Liver (tissue), 9 donors: ENCODE measurements around the gene GRM2. TPM values are rescaled to one million over a fixed set of nuclear protein-coding genes. Genes with fewer than 3 reads are reported as not detected.

Experiments
- DNase-seq: peaks from one replicate; pipeline ENCODE4 v3.0.0-alpha.2; 2017; ENCODE audit warnings: low spot score
- H3K27ac ChIP-seq, 2 donors: one replicate each; pipeline ENCODE4 v1.7.0; 2013; ENCODE audit warnings: inconsistent platforms in 2 of 2, low read length in 2 of 2, control low read depth in 1 of 2, low read depth in 1 of 2, mild to moderate bottlenecking in 1 of 2
- H3K27me3 ChIP-seq, 4 donors: one replicate each; pipeline versions ENCODE4 v1.6.1 to v1.7.0; 2013; ENCODE audit warnings: low read length in 3 of 4, inconsistent platforms in 1 of 4, mild to moderate bottlenecking in 1 of 4, moderate library complexity in 1 of 4; ENCODE audit not compliant: control insufficient read depth in 4 of 4, insufficient read depth in 4 of 4
- H3K36me3 ChIP-seq, 4 donors: one replicate each; pipeline versions ENCODE4 v1.6.1 to v1.7.0; 2013; ENCODE audit warnings: low read length in 3 of 4, mild to moderate bottlenecking in 3 of 4, low read depth in 1 of 4, moderate library complexity in 1 of 4; ENCODE audit not compliant: control insufficient read depth in 4 of 4, insufficient read depth in 3 of 4
- H3K4me1 ChIP-seq, 4 donors: one replicate each; pipeline versions ENCODE4 v1.6.1 to v1.7.0; 2013; ENCODE audit warnings: low read length in 3 of 4, mild to moderate bottlenecking in 3 of 4, moderate library complexity in 1 of 4; ENCODE audit not compliant: control insufficient read depth in 4 of 4, insufficient read depth in 4 of 4
- H3K4me3 ChIP-seq, 3 donors: one replicate each; pipeline versions ENCODE4 v1.6.1 to v1.7.0; 2013; ENCODE audit warnings: low read length in 3 of 3, control low read depth in 1 of 3, low read depth in 1 of 3, mild to moderate bottlenecking in 1 of 3
- H3K9ac ChIP-seq, 2 donors: one replicate each; pipeline ENCODE4 v1.7.0; 2013; ENCODE audit warnings: low read length in 2 of 2, mild to moderate bottlenecking in 2 of 2, moderate library complexity in 2 of 2, control low read depth in 1 of 2, low read depth in 1 of 2
- H3K9me3 ChIP-seq, 4 donors: one replicate each; pipeline versions ENCODE4 v1.6.1 to v1.7.0; 2013; ENCODE audit warnings: low read length in 3 of 4; ENCODE audit not compliant: control insufficient read depth in 4 of 4
- ATF3 ChIP-seq: IDR thresholded peaks from 2 replicates; pipeline ENCODE4 v1.6.1; 2016; ENCODE audit warnings: antibody characterized with exemption
- EGR1 ChIP-seq, 2 donors: IDR thresholded peaks; 2 replicates each; pipeline ENCODE4 v1.6.1; 2016 to 2018; ENCODE audit warnings: antibody characterized with exemption in 2 of 2, low read depth in 2 of 2
- FOXA1 ChIP-seq: IDR thresholded peaks from 2 replicates; pipeline ENCODE4 v1.6.1; 2016; ENCODE audit warnings: antibody characterized with exemption
- FOXA2 ChIP-seq: IDR thresholded peaks from 2 replicates; pipeline ENCODE4 v1.6.1; 2016; ENCODE audit warnings: antibody characterized with exemption
- GABPA ChIP-seq, 2 donors: IDR thresholded peaks in 1 of 2; conservative IDR thresholded peaks in 1 of 2; 2 replicates each; pipeline ENCODE4 v1.6.1; 2016; ENCODE audit warnings: antibody characterized with exemption in 2 of 2, mild to moderate bottlenecking in 1 of 2, moderate library complexity in 1 of 2
- HNF4A ChIP-seq, 2 donors: conservative IDR thresholded peaks; 2 replicates each; pipeline ENCODE4 v1.6.1; 2016; ENCODE audit warnings: antibody characterized with exemption in 2 of 2, mild to moderate bottlenecking in 2 of 2
- HNF4G ChIP-seq: IDR thresholded peaks from 2 replicates; pipeline ENCODE4 v1.6.1; 2016; ENCODE audit warnings: antibody characterized with exemption
- JUND ChIP-seq, 2 donors: IDR thresholded peaks; 2 replicates each; pipeline ENCODE4 v1.6.1; 2016; ENCODE audit warnings: antibody characterized with exemption in 2 of 2
- NR2F2 ChIP-seq: IDR thresholded peaks from 2 replicates; pipeline ENCODE4 v1.6.1; 2016; ENCODE audit warnings: antibody characterized with exemption
- RAD21 ChIP-seq, 2 donors: IDR thresholded peaks; 2 replicates each; pipeline ENCODE4 v1.6.1; 2016; ENCODE audit warnings: antibody characterized with exemption in 2 of 2, mild to moderate bottlenecking in 2 of 2
- RXRA ChIP-seq, 2 donors: IDR thresholded peaks; 2 replicates each; pipeline ENCODE4 v1.6.1; 2017 to 2018; ENCODE audit warnings: antibody characterized with exemption in 2 of 2, mild to moderate bottlenecking in 1 of 2
- SP1 ChIP-seq: IDR thresholded peaks from 2 replicates; pipeline ENCODE4 v1.6.1; 2018; ENCODE audit warnings: antibody characterized with exemption, mild to moderate bottlenecking
- TAF1 ChIP-seq: conservative IDR thresholded peaks from 2 replicates; pipeline ENCODE4 v1.6.1; 2016; ENCODE audit warnings: antibody characterized with exemption, mild to moderate bottlenecking
- YY1 ChIP-seq: IDR thresholded peaks from 2 replicates; pipeline ENCODE4 v1.6.1; 2016; ENCODE audit warnings: antibody characterized with exemption, mild to moderate bottlenecking
- WGBS: extraction: QIAGEN DNeasy Blood & Tissue Kit; methylation state at CpG from one replicate; pipeline ENCODE4 v1.1.7; 2013; 5-methylcytosine and 5-hydroxymethylcytosine counted together
- polyA plus RNA-seq, 2 donors: library from polyadenylated mRNA; stranded (reverse) in 1 of 2; unstranded in 1 of 2; fragments of 200-250 nt in 1 of 2; fragments of >200 nt in 1 of 2; fragmentation: Nextera tagmentation in 1 of 2; extraction: Ambion mirVana in 1 of 2; gene quantifications; one replicate each; pipeline versions ENCODE4 v1.2.1 to v1.2.3, GENCODE V29; 2013 to 2015
- total RNA-seq, 2 donors: library from RNA; depleted of rRNA; stranded (reverse); fragments of >200 nt; gene quantifications; one replicate each; pipeline ENCODE4 v1.2.3, GENCODE V29; 2014
- TF ChIP-seq, protein P1 (sequence below): IDR thresholded peaks from 2 replicates; pipeline ENCODE4 v1.6.1; 2016; ENCODE audit warnings: antibody characterized with exemption
- TF ChIP-seq, protein P2 (sequence below): IDR thresholded peaks from 2 replicates; pipeline ENCODE4 v1.6.1; 2016; ENCODE audit warnings: antibody characterized with exemption, mild to moderate bottlenecking
- TF ChIP-seq, protein P3 (sequence below): fragments of 150-350 bp; IDR thresholded peaks from 2 replicates; pipeline ENCODE4 v1.5.1; 2017; ENCODE audit warnings: improper control_type of control experiment, low read depth, low read length; ENCODE audit not compliant: missing input control
- TF ChIP-seq, protein P4 (sequence below): IDR thresholded peaks from 2 replicates; pipeline ENCODE4 v1.6.1; 2016; ENCODE audit warnings: antibody characterized with exemption
- donor health status: healthy.
- donor health status: healthy.
- donor health status: healthy.
- donor health status: healthy.
- donor health status: healthy.

The GRM2 gene
- total and polyA plus RNA-seq, 4 donors: 0.02 to 0.08 TPM; not detected in 2

DNA sequence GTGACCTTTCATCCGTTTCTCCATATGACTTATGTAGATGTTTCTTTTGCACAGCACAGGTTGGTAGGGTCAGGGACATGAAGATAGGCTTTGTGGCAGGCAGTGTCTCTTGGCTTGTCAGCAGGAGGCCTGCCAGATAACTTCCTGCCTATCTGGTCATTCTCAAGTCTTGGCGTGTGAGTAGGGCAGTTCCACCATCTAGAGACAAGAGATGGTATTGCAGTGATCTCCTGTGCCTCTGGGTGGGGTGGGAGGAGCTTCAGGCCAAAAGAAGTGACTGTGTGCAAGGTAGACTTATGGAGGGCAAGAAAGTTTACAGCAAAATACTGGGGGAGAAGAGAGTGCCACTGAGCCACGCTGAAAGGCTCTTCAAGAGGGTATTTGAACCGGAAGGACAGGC, 24.8 kb upstream of the GRM2 start:
- Histone ChIP-seq H3K9ac (peak overlapping the region in 1 of 2 donors; percentile 9), H3K27ac (no peak overlapping the region), H3K36me3 (peaks cover 2 to 32% (median 10%) of the 10 kb centered on the region in 4 donors), H3K9me3 (no peaks in the 10 kb centered on the region), H3K4me1 (peaks cover 4 to 18% (median 15%) of the 10 kb centered on the region in 4 donors), H3K27me3 (no peaks in the 10 kb centered on the region), H3K4me3 (no peak overlapping the region)
- peak; percentile 72 for DNase-seq
- TF ChIP-seq, protein P1, sequence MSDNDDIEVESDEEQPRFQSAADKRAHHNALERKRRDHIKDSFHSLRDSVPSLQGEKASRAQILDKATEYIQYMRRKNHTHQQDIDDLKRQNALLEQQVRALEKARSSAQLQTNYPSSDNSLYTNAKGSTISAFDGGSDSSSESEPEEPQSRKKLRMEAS: no peak
- TF ChIP-seq SP1 (no peak), NR2F2 (peak; percentile 40), YY1 (no peak), HNF4A (conservative IDR thresholded peaks at IDR 0.05) (peak in 1 of 2 donors; percentile 15), GABPA (IDR thresholded peaks at IDR 0.05 in 1 of 2, conservative IDR thresholded peaks at IDR 0.05 in 1 of 2) (no peak), JUND (IDR thresholded peaks at IDR 0.05) (no peak), FOXA1 (no peak), HNF4G (no peak), ATF3 (no peak), FOXA2 (no peak), RAD21 (IDR thresholded peaks at IDR 0.05) (peak; percentile 98 to 99), RXRA (IDR thresholded peaks at IDR 0.05) (peak in 1 of 2 donors; percentile 26), TAF1 (no peak), EGR1 (IDR thresholded peaks at IDR 0.05; ENCODE audit: low read depth in 2 of 2) (no peak)
- TF ChIP-seq, protein P2, sequence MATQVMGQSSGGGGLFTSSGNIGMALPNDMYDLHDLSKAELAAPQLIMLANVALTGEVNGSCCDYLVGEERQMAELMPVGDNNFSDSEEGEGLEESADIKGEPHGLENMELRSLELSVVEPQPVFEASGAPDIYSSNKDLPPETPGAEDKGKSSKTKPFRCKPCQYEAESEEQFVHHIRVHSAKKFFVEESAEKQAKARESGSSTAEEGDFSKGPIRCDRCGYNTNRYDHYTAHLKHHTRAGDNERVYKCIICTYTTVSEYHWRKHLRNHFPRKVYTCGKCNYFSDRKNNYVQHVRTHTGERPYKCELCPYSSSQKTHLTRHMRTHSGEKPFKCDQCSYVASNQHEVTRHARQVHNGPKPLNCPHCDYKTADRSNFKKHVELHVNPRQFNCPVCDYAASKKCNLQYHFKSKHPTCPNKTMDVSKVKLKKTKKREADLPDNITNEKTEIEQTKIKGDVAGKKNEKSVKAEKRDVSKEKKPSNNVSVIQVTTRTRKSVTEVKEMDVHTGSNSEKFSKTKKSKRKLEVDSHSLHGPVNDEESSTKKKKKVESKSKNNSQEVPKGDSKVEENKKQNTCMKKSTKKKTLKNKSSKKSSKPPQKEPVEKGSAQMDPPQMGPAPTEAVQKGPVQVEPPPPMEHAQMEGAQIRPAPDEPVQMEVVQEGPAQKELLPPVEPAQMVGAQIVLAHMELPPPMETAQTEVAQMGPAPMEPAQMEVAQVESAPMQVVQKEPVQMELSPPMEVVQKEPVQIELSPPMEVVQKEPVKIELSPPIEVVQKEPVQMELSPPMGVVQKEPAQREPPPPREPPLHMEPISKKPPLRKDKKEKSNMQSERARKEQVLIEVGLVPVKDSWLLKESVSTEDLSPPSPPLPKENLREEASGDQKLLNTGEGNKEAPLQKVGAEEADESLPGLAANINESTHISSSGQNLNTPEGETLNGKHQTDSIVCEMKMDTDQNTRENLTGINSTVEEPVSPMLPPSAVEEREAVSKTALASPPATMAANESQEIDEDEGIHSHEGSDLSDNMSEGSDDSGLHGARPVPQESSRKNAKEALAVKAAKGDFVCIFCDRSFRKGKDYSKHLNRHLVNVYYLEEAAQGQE: no peak
- TF ChIP-seq, protein P3, sequence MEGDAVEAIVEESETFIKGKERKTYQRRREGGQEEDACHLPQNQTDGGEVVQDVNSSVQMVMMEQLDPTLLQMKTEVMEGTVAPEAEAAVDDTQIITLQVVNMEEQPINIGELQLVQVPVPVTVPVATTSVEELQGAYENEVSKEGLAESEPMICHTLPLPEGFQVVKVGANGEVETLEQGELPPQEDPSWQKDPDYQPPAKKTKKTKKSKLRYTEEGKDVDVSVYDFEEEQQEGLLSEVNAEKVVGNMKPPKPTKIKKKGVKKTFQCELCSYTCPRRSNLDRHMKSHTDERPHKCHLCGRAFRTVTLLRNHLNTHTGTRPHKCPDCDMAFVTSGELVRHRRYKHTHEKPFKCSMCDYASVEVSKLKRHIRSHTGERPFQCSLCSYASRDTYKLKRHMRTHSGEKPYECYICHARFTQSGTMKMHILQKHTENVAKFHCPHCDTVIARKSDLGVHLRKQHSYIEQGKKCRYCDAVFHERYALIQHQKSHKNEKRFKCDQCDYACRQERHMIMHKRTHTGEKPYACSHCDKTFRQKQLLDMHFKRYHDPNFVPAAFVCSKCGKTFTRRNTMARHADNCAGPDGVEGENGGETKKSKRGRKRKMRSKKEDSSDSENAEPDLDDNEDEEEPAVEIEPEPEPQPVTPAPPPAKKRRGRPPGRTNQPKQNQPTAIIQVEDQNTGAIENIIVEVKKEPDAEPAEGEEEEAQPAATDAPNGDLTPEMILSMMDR: peak; percentile 95
- TF ChIP-seq, protein P4, sequence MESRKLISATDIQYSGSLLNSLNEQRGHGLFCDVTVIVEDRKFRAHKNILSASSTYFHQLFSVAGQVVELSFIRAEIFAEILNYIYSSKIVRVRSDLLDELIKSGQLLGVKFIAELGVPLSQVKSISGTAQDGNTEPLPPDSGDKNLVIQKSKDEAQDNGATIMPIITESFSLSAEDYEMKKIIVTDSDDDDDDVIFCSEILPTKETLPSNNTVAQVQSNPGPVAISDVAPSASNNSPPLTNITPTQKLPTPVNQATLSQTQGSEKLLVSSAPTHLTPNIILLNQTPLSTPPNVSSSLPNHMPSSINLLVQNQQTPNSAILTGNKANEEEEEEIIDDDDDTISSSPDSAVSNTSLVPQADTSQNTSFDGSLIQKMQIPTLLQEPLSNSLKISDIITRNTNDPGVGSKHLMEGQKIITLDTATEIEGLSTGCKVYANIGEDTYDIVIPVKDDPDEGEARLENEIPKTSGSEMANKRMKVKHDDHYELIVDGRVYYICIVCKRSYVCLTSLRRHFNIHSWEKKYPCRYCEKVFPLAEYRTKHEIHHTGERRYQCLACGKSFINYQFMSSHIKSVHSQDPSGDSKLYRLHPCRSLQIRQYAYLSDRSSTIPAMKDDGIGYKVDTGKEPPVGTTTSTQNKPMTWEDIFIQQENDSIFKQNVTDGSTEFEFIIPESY: no peak
- WGBS: 23% methylated on average over 4 of the region's 4 CpGs
